ENCODE results near the gene ZFYVE28.

Gene ZFYVE28

DNA sequence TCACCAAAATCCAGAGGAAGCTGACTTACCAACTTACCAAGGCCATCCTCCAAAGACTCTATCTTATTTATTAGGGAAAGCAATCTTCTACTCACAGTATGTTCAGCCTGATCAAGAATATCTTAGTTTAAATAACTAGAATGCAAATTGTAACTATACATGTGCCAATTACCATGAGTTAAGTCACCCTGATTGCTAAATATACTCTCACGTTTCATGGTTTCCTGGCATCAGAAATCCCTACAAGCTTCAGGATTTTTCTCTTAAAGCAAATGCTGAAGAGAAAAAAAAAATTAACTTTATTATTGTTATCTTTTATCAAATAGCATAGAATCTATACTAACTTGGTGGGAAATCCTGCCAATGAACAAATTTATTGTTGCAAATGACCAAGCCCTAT lies 93.6 kb downstream of the ZFYVE28 start:
- Histone ChIP-seq H3K27me3 (ENCODE audit: low read length) (no peaks in the 10 kb centered on the region), H3K9me2 (replicated peaks; ENCODE audit: insufficient read depth, low read length) (no peaks in the 10 kb centered on the region), H3K36me3 (ENCODE audit: low read length) (no peaks in the 10 kb centered on the region), H3K9ac (ENCODE audit: low read length) (no peak overlapping the region), H3K27ac (ENCODE audit: low read depth, low read length) (no peak overlapping the region), H3F3A (ENCODE audit: insufficient read depth) (no peaks in the 10 kb centered on the region), H4K20me1 (ENCODE audit: low read depth, low read length) (no peaks in the 10 kb centered on the region), H3K9me3 (ENCODE audit: insufficient read depth, low read length) (no peaks in the 10 kb centered on the region), H3K4me3 (ENCODE audit: insufficient read depth, low read length, poor library complexity, severe bottlenecking) (no peak overlapping the region), H3K79me2 (ENCODE audit: insufficient read depth, low read length) (no peaks in the 10 kb centered on the region), H3K4me2 (ENCODE audit: low read depth, low read length, poor library complexity, severe bottlenecking) (no peak overlapping the region), H2AFZ (ENCODE audit: low read depth, low read length, severe bottlenecking) (no peak overlapping the region)
- TF ChIP-seq, protein P1, sequence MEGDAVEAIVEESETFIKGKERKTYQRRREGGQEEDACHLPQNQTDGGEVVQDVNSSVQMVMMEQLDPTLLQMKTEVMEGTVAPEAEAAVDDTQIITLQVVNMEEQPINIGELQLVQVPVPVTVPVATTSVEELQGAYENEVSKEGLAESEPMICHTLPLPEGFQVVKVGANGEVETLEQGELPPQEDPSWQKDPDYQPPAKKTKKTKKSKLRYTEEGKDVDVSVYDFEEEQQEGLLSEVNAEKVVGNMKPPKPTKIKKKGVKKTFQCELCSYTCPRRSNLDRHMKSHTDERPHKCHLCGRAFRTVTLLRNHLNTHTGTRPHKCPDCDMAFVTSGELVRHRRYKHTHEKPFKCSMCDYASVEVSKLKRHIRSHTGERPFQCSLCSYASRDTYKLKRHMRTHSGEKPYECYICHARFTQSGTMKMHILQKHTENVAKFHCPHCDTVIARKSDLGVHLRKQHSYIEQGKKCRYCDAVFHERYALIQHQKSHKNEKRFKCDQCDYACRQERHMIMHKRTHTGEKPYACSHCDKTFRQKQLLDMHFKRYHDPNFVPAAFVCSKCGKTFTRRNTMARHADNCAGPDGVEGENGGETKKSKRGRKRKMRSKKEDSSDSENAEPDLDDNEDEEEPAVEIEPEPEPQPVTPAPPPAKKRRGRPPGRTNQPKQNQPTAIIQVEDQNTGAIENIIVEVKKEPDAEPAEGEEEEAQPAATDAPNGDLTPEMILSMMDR (IDR thresholded peaks at IDR 0.05; ENCODE audit: insufficient read depth, low read length, poor library complexity, severe bottlenecking) = no peak
- no peak for TF ChIP-seq EZH2phosphoT487 (conservative IDR thresholded peaks at IDR 0.05; ENCODE audit: low read length)

DNA sequence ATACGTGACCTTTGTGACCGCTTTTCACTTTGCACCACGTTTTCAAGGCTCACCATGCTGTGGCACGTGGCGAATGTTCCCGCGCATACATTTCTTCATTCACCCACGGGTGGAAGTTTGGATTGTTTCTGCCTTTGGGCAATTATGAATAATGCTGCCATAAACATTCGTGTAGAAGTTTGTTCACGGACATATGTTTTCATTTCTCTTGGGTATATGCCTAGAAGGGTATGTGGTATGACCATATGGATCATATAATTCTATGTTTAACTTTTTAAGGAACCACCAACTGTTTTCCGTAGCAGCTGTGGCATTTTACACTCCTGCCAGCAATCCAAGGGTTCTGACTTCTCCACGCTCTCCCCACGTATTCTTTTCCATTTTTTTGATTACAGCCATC lies 95.6 kb downstream of the ZFYVE28 start:
- Histone ChIP-seq H3K36me3 (ENCODE audit: low read length) (no peaks in the 10 kb centered on the region), H4K20me1 (ENCODE audit: low read depth, low read length) (no peaks in the 10 kb centered on the region), H3K9me2 (replicated peaks; ENCODE audit: insufficient read depth, low read length) (no peaks in the 10 kb centered on the region), H3K4me3 (ENCODE audit: insufficient read depth, low read length, poor library complexity, severe bottlenecking) (no peak overlapping the region), H2AFZ (ENCODE audit: low read depth, low read length, severe bottlenecking) (no peak overlapping the region), H3K9me3 (ENCODE audit: insufficient read depth, low read length) (no peaks in the 10 kb centered on the region), H3K79me2 (ENCODE audit: insufficient read depth, low read length) (no peaks in the 10 kb centered on the region), H3F3A (ENCODE audit: insufficient read depth) (no peaks in the 10 kb centered on the region), H3K27me3 (ENCODE audit: low read length) (no peaks in the 10 kb centered on the region), H3K4me2 (ENCODE audit: low read depth, low read length, poor library complexity, severe bottlenecking) (no peak overlapping the region), H3K27ac (ENCODE audit: low read depth, low read length) (no peak overlapping the region), H3K9ac (ENCODE audit: low read length) (no peak overlapping the region)
- TF ChIP-seq EZH2phosphoT487 (conservative IDR thresholded peaks at IDR 0.05; ENCODE audit: low read length) = no peak
- TF ChIP-seq, protein P1 (IDR thresholded peaks at IDR 0.05; ENCODE audit: insufficient read depth, low read length, poor library complexity, severe bottlenecking) = no peak

DNA sequence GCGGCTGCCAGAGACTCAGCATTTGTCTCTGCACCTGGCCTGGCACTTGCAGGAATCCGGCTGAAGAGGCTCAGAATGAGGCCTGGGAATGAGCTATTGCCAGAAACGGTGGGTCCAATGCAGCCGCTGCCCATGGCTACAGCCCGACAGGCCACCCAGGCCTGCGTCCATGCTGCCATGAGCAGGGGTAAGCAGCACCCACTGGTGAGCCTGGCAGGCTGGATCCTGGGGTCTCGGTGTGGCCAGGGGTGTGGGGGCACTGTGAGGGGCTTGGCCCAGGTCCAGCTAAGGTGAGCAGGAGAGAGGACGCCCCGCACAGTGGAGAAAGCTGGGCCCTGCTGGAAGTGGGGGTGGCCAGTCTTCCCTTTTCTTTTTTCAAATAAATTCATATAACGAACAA lies 96.2 kb downstream of the ZFYVE28 start:
- Histone ChIP-seq H3K36me3 (ENCODE audit: low read length) (no peaks in the 10 kb centered on the region), H4K20me1 (ENCODE audit: low read depth, low read length) (no peaks in the 10 kb centered on the region), H3K4me2 (ENCODE audit: low read depth, low read length, poor library complexity, severe bottlenecking) (no peak overlapping the region), H3K27ac (ENCODE audit: low read depth, low read length) (no peak overlapping the region), H3K4me3 (ENCODE audit: insufficient read depth, low read length, poor library complexity, severe bottlenecking) (no peak overlapping the region), H3K79me2 (ENCODE audit: insufficient read depth, low read length) (no peaks in the 10 kb centered on the region), H3K27me3 (ENCODE audit: low read length) (no peaks in the 10 kb centered on the region), H3F3A (ENCODE audit: insufficient read depth) (no peaks in the 10 kb centered on the region), H3K9ac (ENCODE audit: low read length) (no peak overlapping the region), H3K9me3 (ENCODE audit: insufficient read depth, low read length) (no peaks in the 10 kb centered on the region), H2AFZ (ENCODE audit: low read depth, low read length, severe bottlenecking) (no peak overlapping the region), H3K9me2 (replicated peaks; ENCODE audit: insufficient read depth, low read length) (no peaks in the 10 kb centered on the region)
- TF ChIP-seq, protein P1 (IDR thresholded peaks at IDR 0.05; ENCODE audit: insufficient read depth, low read length, poor library complexity, severe bottlenecking) = no peak
- no peak for TF ChIP-seq EZH2phosphoT487 (conservative IDR thresholded peaks at IDR 0.05; ENCODE audit: low read length)

All from SU-DHL-6 (cell line).